BJ (cell line): ENCODE data around the gene MZF1. TPM values are rescaled to one million over a fixed set of nuclear protein-coding genes. Genes with fewer than 3 reads are reported as not detected.
"Not testable (repeated sequence)": the region's sequence is repeated elsewhere in the genome, so short reads cannot be mapped to it uniquely, and the experiment has no call there.

Source experiments
- CTCF ChIA-PET: fragments of 350-600 bp; formaldehyde crosslinking; extraction: SDS; loops from one replicate; lab custom pipeline; 2021; ENCODE audit warnings: antibody characterized with exemption, inconsistent platforms; lab: Yijun Ruan, JAX
- POLR2A ChIA-PET: fragments of 300-600 bp; sonication (Branson Sonifier 250); formaldehyde crosslinking; extraction: SDS; loops from one replicate; lab custom pipeline; 2021; ENCODE audit warnings: antibody characterized with exemption; lab: Charles Lee
- DNase-seq: peaks from one replicate; pipeline ENCODE4 v3.0.0-alpha.2; 2011; ENCODE audit warnings: low read depth
- H3K27me3 ChIP-seq: 2 replicates; pipeline ENCODE4 v1.6.0; 2011; ENCODE audit warnings: low read length; ENCODE audit not compliant: control insufficient read depth, insufficient read depth
- H3K36me3 ChIP-seq: 2 replicates; pipeline ENCODE4 v1.5.1; 2011; ENCODE audit warnings: low read length; ENCODE audit not compliant: control insufficient read depth, insufficient read depth
- H3K4me3 ChIP-seq: 2 replicates; pipeline ENCODE4 v1.5.1; 2011; ENCODE audit warnings: low read depth, mild to moderate bottlenecking, control low read depth, low read length
- CTCF ChIP-seq: IDR thresholded peaks from 2 replicates; pipeline ENCODE4 v1.5.1; 2011; ENCODE audit warnings: low read depth, mild to moderate bottlenecking, control low read depth, inconsistent platforms, low read length, moderate library complexity; ENCODE audit not compliant: insufficient read depth
- polyA plus RNA-seq: library from polyadenylated mRNA; depleted of rRNA; stranded (reverse); fragments of >200 nt; gene quantifications from 2 replicates; pipeline ENCODE4 v1.2.3, GENCODE V29; 2011

Gene MZF1
- polyA plus RNA-seq, 1 experiment = 12.5 TPM

DNA sequence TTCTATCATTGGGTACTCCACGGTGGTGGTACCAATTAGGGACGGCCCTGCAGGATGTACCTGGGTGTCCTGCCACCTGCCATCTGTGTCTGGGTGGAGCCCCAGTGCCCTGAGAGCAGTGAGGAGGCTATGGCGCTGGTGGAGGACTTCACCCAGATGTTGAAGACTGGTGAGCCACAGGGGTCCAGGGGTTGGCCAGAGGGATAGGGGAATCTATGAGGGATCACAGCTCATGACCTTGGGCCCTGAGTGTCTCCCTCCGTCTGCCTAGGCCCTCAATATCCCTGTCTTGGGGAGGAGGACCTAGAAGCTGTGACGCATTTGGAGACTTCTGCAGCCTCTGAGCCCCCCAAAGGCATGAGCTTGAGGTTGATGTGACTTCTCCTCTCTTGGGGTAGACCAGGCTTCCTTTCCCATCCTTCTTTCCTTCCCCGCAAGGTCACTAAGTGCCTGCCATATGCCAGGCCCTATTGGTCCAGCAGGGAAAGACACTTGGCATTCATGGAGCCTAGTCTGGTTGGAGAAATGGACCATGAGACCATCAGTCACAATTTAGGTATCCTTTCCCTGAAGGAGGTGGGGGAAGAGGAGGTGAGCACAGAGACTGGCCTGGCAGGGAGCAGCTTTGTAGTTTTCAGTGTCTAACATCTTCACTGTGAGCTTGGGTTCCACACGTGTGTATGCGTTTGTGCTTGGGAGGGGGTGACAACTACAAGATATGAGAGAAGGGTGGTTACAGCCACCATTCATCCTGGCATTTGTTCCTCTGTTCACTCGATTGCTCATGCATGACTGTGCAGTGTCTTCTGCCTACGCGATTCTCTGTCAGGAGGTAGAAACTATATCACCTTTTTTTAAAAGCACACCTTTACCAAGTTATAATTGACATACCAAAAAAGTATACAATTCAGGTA is 5.1 kb upstream of the MZF1 start:
- H3K27me3 ChIP-seq = no peaks in the 10 kb centered on the region
- H3K4me3 ChIP-seq = no peak overlapping the region
- ChIA-PET CTCF (interaction anchor here (1.3 to 6.7 kb wide), 2 partner anchors 59 to 64 kb away, joined by 3 to 66 read pairs; partner anchors contain the start of gene ZBTB45), POLR2A (no interaction called here)
- TF ChIP-seq CTCF = no peak
- DNase-seq = no peak
- H3K36me3 ChIP-seq = peaks cover 6% of the 10 kb centered on the region

GRCh38 chr19:58577581-58577980 is 4.4 kb upstream of the MZF1 start:
- H3K4me3 ChIP-seq, H3K27me3 ChIP-seq, DNase-seq, POLR2A ChIA-PET, H3K36me3 ChIP-seq: not testable (repeated sequence)
- CTCF ChIA-PET = interaction anchor here (6.7 kb wide), 1 partner anchor 58 kb away, joined by 66 read pairs; the partner anchor contains the start of gene ZBTB45

- 0 out of 2 replicates have a peak, but pooled peaks have one; percentile 2 for TF ChIP-seq CTCF
- Histone ChIP-seq H3K4me3 (peak overlapping the region; percentile 66), H3K27me3 (no peaks in the 10 kb centered on the region), H3K36me3 (peaks cover 2% of the 10 kb centered on the region)
- DNase-seq = peak; percentile 59
- CTCF ChIA-PET = interaction anchor here (0.6 to 1.8 kb wide), 4 partner anchors 13 to 288 kb away, joined by 3 to 8 read pairs (median 4); partner anchors contain the start of genes CHMP2A and ZBTB45
- POLR2A ChIA-PET = interaction anchor here (0.6 kb wide), 1 partner anchor 67 kb away, joined by 5 read pairs; no protein-coding TSS in a partner anchor
Observed at GRCh38 chr19:58575183-58576041, 2.3 kb upstream of the MZF1 start.

- POLR2A ChIA-PET = no interaction called here
- CTCF ChIA-PET = no interaction called here
- no peaks in the 10 kb centered on the region for H3K27me3 ChIP-seq
- DNase-seq = no peak
- H3K36me3 ChIP-seq = peaks cover 15% of the 10 kb centered on the region
- no peak for TF ChIP-seq CTCF
- H3K4me3 ChIP-seq = peak overlapping the region; percentile 96
Observed at GRCh38 chr19:58573658-58574164, 576 bp upstream of the MZF1 start.

- Histone ChIP-seq H3K27me3 (no peaks in the 10 kb centered on the region), H3K4me3 (peak overlapping the region; percentile 96), H3K36me3 (peaks cover 16% of the 10 kb centered on the region)
- DNase-seq = no peak
- CTCF ChIA-PET = interaction anchor here (1.0 to 1.4 kb wide), 2 partner anchors 10 to 52 kb away, joined by 3 read pairs; partner anchors contain the start of gene ZBTB45
- POLR2A ChIA-PET = interaction anchor here (0.6 kb wide), 1 partner anchor 13 kb away, joined by 3 read pairs; no protein-coding TSS in a partner anchor
- no peak for TF ChIP-seq CTCF
Observed at GRCh38 chr19:58572026-58572817, 913 bp downstream of the MZF1 start.
